Measurements from ENCODE around the gene CPEB1.
A peak's percentile ranks its signal among the peaks of the same experiment; 100 is the strongest.

The CPEB1 gene

DNA sequence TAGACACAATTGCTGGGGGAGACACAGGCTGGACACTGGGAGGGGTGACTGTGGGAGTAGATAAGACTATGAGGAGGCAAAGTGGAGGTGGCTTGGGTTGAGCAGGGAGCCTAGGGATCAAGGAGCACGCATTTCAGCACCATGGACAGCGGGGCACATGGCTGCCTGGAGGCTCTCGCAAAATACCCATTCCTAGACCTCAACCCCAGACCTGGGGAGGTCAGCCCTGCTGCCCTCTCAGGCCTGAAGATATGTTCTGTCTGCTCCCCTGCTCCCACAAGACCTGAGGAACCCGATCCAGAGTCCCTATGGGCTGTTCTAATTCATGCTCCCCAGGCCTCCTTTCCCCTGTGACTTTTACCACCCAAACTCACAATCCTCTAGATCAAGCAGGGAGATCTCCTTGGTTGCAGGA lies 16.0 kb upstream of the CPEB1 start:
- no peak overlapping the region for H3K4me3 ChIP-seq (ENCODE audit: insufficient read depth in 1 of 2, low read depth in 1 of 2, low read length in 2 of 2)
- H2BK120ac ChIP-seq (ENCODE audit: low read depth, low read length), result no peak overlapping the region
- no peak overlapping the region for H3K23ac ChIP-seq (ENCODE audit: low read length in 2 of 2)
- H3K18ac ChIP-seq (ENCODE audit: low read depth in 1 of 2, low read length in 2 of 2), result no peak overlapping the region
- H3K4me2 ChIP-seq (ENCODE audit: low read length, poor library complexity, severe bottlenecking), result no peak overlapping the region
- no peak overlapping the region for H2BK12ac ChIP-seq (ENCODE audit: low read length in 2 of 2)
- no peak overlapping the region for H2BK5ac ChIP-seq (ENCODE audit: low read depth, low read length, poor library complexity, severe bottlenecking)
- no peak overlapping the region for H3K4ac ChIP-seq (ENCODE audit: low read depth in 1 of 2, low read length in 2 of 2)
- no peak overlapping the region for H4K8ac ChIP-seq (ENCODE audit: low read length)
- peak; percentile 27 for DNase-seq
- H4K91ac ChIP-seq (ENCODE audit: low read length), result no peak overlapping the region
- 13% methylated on average over 4 of the region's 4 CpGs for whole genome bisulfite sequencing
- H3K27ac ChIP-seq (ENCODE audit: low read length, poor library complexity, severe bottlenecking), result no peak overlapping the region
- H2AFZ ChIP-seq (ENCODE audit: low read depth, low read length), result no peak overlapping the region
- H3K36me3 ChIP-seq (ENCODE audit: control insufficient read depth in 1 of 2, insufficient read depth in 2 of 2, low read depth in 1 of 2, low read length in 2 of 2), result no peaks in the 10 kb centered on the region
- H3K79me1 ChIP-seq (replicated peaks; ENCODE audit: low read length, poor library complexity, severe bottlenecking), result no peaks in the 10 kb centered on the region
- H3K14ac ChIP-seq (ENCODE audit: low read length in 2 of 2), result no peak overlapping the region
- no peak overlapping the region for H2AK5ac ChIP-seq (ENCODE audit: low read length, severe bottlenecking)
- no peaks in the 10 kb centered on the region for H3K4me1 ChIP-seq (ENCODE audit: control insufficient read depth, insufficient read depth, low read depth, low read length)
- no peak overlapping the region for H3K9ac ChIP-seq (ENCODE audit: low read length)
- no peak overlapping the region for H2BK15ac ChIP-seq (ENCODE audit: low read depth, poor library complexity, severe bottlenecking)
- H3K27me3 ChIP-seq (ENCODE audit: control insufficient read depth in 1 of 2, insufficient read depth in 1 of 2, low read length in 2 of 2), result peaks cover 0 to 32% of the 10 kb centered on the region in 2 experiments
- H3K9me3 ChIP-seq (ENCODE audit: control insufficient read depth, low read length), result no peaks in the 10 kb centered on the region

- H3K36me3 ChIP-seq (ENCODE audit: control insufficient read depth in 1 of 2, insufficient read depth in 2 of 2, low read depth in 1 of 2, low read length in 2 of 2), result no peaks in the 10 kb centered on the region
- no peak overlapping the region for H3K4ac ChIP-seq (ENCODE audit: low read depth in 1 of 2, low read length in 2 of 2)
- no peak overlapping the region for H2BK15ac ChIP-seq (ENCODE audit: low read depth, poor library complexity, severe bottlenecking)
- no peaks in the 10 kb centered on the region for H3K9me3 ChIP-seq (ENCODE audit: control insufficient read depth, low read length)
- H3K4me2 ChIP-seq (ENCODE audit: low read length, poor library complexity, severe bottlenecking), result no peak overlapping the region
- H3K27me3 ChIP-seq (ENCODE audit: control insufficient read depth in 1 of 2, insufficient read depth in 1 of 2, low read length in 2 of 2), result peaks cover 0 to 35% of the 10 kb centered on the region in 2 experiments
- no peak overlapping the region for H2BK120ac ChIP-seq (ENCODE audit: low read depth, low read length)
- no peak overlapping the region for H3K18ac ChIP-seq (ENCODE audit: low read depth in 1 of 2, low read length in 2 of 2)
- no peak overlapping the region for H3K27ac ChIP-seq (ENCODE audit: low read length, poor library complexity, severe bottlenecking)
- H3K4me3 ChIP-seq (ENCODE audit: insufficient read depth in 1 of 2, low read depth in 1 of 2, low read length in 2 of 2), result no peak overlapping the region
- H2AFZ ChIP-seq (ENCODE audit: low read depth, low read length), result no peak overlapping the region
- H2BK5ac ChIP-seq (ENCODE audit: low read depth, low read length, poor library complexity, severe bottlenecking), result no peak overlapping the region
- H2BK12ac ChIP-seq (ENCODE audit: low read length in 2 of 2), result no peak overlapping the region
- DNase-seq, result no peak
- no peak overlapping the region for H3K23ac ChIP-seq (ENCODE audit: low read length in 2 of 2)
- H4K8ac ChIP-seq (ENCODE audit: low read length), result no peak overlapping the region
- 87% methylated on average over 9 of the region's 9 CpGs for WGBS
- H3K9ac ChIP-seq (ENCODE audit: low read length), result no peak overlapping the region
- H3K79me1 ChIP-seq (replicated peaks; ENCODE audit: low read length, poor library complexity, severe bottlenecking), result no peaks in the 10 kb centered on the region
- H3K14ac ChIP-seq (ENCODE audit: low read length in 2 of 2), result no peak overlapping the region
- H4K91ac ChIP-seq (ENCODE audit: low read length), result no peak overlapping the region
- H2AK5ac ChIP-seq (ENCODE audit: low read length, severe bottlenecking), result no peak overlapping the region
- H3K4me1 ChIP-seq (ENCODE audit: control insufficient read depth, insufficient read depth, low read depth, low read length), result no peaks in the 10 kb centered on the region
Observed at GRCh38 chr15:82662641-82663040, 15.5 kb upstream of the CPEB1 start.

DNA sequence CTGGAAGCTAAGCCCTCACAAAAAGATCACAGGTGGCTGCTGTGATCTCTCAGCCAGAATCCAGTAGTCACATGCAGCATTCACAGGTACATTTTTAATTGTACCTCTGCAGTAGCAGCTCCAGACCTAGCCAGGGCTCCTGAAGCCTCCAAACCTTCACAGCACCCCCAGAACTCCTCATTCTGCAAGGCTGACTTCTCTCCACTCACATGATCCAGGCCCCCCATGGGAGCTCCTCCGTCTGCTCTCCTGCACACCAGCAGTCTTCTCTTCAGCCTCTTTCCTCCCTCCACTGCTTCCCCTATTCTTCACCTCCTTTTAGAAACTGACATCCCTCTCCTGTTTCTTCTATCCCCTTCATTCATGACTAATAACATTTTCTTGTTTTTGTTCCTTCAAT lies 13.2 kb upstream of the CPEB1 start:
- Histone ChIP-seq H3K4me3 (ENCODE audit: insufficient read depth in 1 of 2, low read depth in 1 of 2, low read length in 2 of 2) (no peak overlapping the region), H4K91ac (ENCODE audit: low read length) (no peak overlapping the region), H3K4me1 (ENCODE audit: control insufficient read depth, insufficient read depth, low read depth, low read length) (no peaks in the 10 kb centered on the region), H2AFZ (ENCODE audit: low read depth, low read length) (no peak overlapping the region), H2BK12ac (ENCODE audit: low read length in 2 of 2) (no peak overlapping the region), H3K36me3 (ENCODE audit: control insufficient read depth in 1 of 2, insufficient read depth in 2 of 2, low read depth in 1 of 2, low read length in 2 of 2) (no peaks in the 10 kb centered on the region), H3K9me3 (ENCODE audit: control insufficient read depth, low read length) (no peaks in the 10 kb centered on the region), H4K8ac (ENCODE audit: low read length) (no peak overlapping the region), H2BK120ac (ENCODE audit: low read depth, low read length) (no peak overlapping the region), H2BK5ac (ENCODE audit: low read depth, low read length, poor library complexity, severe bottlenecking) (no peak overlapping the region), H3K79me1 (replicated peaks; ENCODE audit: low read length, poor library complexity, severe bottlenecking) (no peaks in the 10 kb centered on the region), H3K9ac (ENCODE audit: low read length) (no peak overlapping the region), H3K18ac (ENCODE audit: low read depth in 1 of 2, low read length in 2 of 2) (no peak overlapping the region), H3K27ac (ENCODE audit: low read length, poor library complexity, severe bottlenecking) (no peak overlapping the region), H2BK15ac (ENCODE audit: low read depth, poor library complexity, severe bottlenecking) (no peak overlapping the region), H3K23ac (ENCODE audit: low read length in 2 of 2) (no peak overlapping the region), H2AK5ac (ENCODE audit: low read length, severe bottlenecking) (no peak overlapping the region), H3K14ac (ENCODE audit: low read length in 2 of 2) (no peak overlapping the region), H3K4ac (ENCODE audit: low read depth in 1 of 2, low read length in 2 of 2) (no peak overlapping the region), H3K27me3 (ENCODE audit: control insufficient read depth in 1 of 2, insufficient read depth in 1 of 2, low read length in 2 of 2) (peaks cover 3 to 32% of the 10 kb centered on the region in 2 experiments), H3K4me2 (ENCODE audit: low read length, poor library complexity, severe bottlenecking) (no peak overlapping the region)
- 57% methylated on average over 1 of the region's 1 CpG for WGBS
- DNase-seq, result no peak

GRCh38 chr15:82656641-82657266 lies 9.6 kb upstream of the CPEB1 start:
- no peak overlapping the region for H3K9ac ChIP-seq (ENCODE audit: low read length)
- H4K91ac ChIP-seq (ENCODE audit: low read length), result no peak overlapping the region
- no peak overlapping the region for H3K23ac ChIP-seq (ENCODE audit: low read length in 2 of 2)
- H2BK5ac ChIP-seq (ENCODE audit: low read depth, low read length, poor library complexity, severe bottlenecking), result no peak overlapping the region
- H2AK5ac ChIP-seq (ENCODE audit: low read length, severe bottlenecking), result no peak overlapping the region
- no peak overlapping the region for H3K14ac ChIP-seq (ENCODE audit: low read length in 2 of 2)
- H3K18ac ChIP-seq (ENCODE audit: low read depth in 1 of 2, low read length in 2 of 2), result no peak overlapping the region
- H2BK120ac ChIP-seq (ENCODE audit: low read depth, low read length), result no peak overlapping the region
- H3K4me2 ChIP-seq (ENCODE audit: low read length, poor library complexity, severe bottlenecking), result no peak overlapping the region
- no peaks in the 10 kb centered on the region for H3K4me1 ChIP-seq (ENCODE audit: control insufficient read depth, insufficient read depth, low read depth, low read length)
- no peak overlapping the region for H3K4ac ChIP-seq (ENCODE audit: low read depth in 1 of 2, low read length in 2 of 2)
- WGBS, result 69% methylated on average over 7 of the region's 7 CpGs
- H4K8ac ChIP-seq (ENCODE audit: low read length), result no peak overlapping the region
- no peak overlapping the region for H2AFZ ChIP-seq (ENCODE audit: low read depth, low read length)
- no peak overlapping the region for H3K4me3 ChIP-seq (ENCODE audit: insufficient read depth in 1 of 2, low read depth in 1 of 2, low read length in 2 of 2)
- H3K79me1 ChIP-seq (replicated peaks; ENCODE audit: low read length, poor library complexity, severe bottlenecking), result no peaks in the 10 kb centered on the region
- no peak for DNase-seq
- no peak overlapping the region for H3K27ac ChIP-seq (ENCODE audit: low read length, poor library complexity, severe bottlenecking)
- no peak overlapping the region for H2BK12ac ChIP-seq (ENCODE audit: low read length in 2 of 2)
- H3K9me3 ChIP-seq (ENCODE audit: control insufficient read depth, low read length), result no peaks in the 10 kb centered on the region
- H2BK15ac ChIP-seq (ENCODE audit: low read depth, poor library complexity, severe bottlenecking), result no peak overlapping the region
- H3K36me3 ChIP-seq (ENCODE audit: control insufficient read depth in 1 of 2, insufficient read depth in 2 of 2, low read depth in 1 of 2, low read length in 2 of 2), result no peaks in the 10 kb centered on the region
- peaks cover 19 to 24% of the 10 kb centered on the region in 2 experiments for H3K27me3 ChIP-seq (ENCODE audit: control insufficient read depth in 1 of 2, insufficient read depth in 1 of 2, low read length in 2 of 2)

Data from mesenchymal stem cell (in vitro differentiated cells and primary cell).